Measurements from ENCODE around the gene RNU11. TPM values are rescaled to one million over a fixed set of nuclear protein-coding genes. Genes with fewer than 3 reads are reported as not detected.
A peak's percentile ranks its signal among the peaks of the same experiment; 100 is the strongest.
"Not testable (repeated sequence)": the region's sequence is repeated elsewhere in the genome, so short reads cannot be mapped to it uniquely, and the experiment has no call there.

Gene RNU11
- total RNA-seq = not detected
- long read RNA-seq = 0 reads

DNA sequence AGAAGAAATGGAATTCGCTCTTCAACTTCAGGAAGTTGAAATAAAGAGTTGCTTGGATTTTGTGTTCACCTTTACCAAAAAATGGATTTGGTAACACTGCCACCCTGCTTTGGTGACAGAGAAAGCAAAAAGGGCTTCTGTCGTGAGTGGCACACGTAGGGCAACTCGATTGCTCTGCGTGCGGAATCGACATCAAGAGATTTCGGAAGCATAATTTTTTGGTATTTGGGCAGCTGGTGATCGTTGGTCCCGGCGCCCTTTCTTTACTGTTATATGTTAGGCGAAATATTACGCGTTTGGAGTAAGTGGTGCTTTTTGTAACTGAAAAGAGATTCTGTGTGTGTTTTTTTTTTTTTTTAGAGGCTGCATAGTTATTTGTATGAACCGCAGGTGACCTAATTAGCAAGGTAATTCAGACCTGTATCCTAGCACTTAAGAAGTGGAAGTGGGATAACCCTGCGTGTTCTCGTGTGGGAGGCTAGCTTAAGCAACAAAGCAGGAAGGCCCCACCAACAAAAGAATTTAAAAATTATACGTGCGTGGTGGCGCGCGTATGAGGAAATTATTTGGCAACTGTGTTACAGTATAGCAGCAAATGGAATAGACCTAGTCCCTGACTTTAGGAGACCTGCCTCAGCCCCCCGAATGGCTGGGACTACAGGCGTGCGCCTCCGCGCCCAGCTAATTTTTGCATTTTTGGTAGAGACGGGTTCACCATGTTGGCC, at the start of gene RNU11:
Gene RNU11 (plus strand): TSS at position 127 of the 725 bp plus-strand sequence.
- DNase-seq (peak; percentile 88 to 90), ATAC-seq (peak; percentile 76)
- intact Hi-C loops (cut with DNase I, micrococcal nuclease) = no loop called here

DNA sequence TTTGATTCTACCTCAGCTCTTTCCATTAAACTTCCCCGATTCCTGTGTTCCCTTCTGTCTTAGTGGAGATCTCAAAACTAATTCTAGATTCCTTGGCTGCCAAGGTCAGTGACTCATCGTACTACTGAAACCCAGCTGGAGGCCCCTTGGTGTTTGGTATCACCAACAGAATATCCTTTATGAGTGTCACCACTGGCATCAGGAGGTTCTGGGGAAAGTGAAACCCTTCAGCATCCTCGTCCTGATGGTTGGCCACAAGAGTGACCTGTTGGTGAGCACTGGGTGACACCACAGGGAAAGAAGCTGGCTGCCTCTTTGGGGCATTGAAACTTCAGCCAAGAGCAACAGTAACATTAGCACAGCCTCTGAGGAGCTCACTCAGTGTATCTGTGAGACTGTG, 46.7 kb upstream of the RNU11 start:
- intact Hi-C loops (cut with DNase I, micrococcal nuclease) = loop anchor here (2.0 to 10.0 kb wide), 2 partner anchors 83 to 87 kb away; no protein-coding TSS in a partner anchor
- ATAC-seq = no peak
- DNase-seq = no peak

DNA sequence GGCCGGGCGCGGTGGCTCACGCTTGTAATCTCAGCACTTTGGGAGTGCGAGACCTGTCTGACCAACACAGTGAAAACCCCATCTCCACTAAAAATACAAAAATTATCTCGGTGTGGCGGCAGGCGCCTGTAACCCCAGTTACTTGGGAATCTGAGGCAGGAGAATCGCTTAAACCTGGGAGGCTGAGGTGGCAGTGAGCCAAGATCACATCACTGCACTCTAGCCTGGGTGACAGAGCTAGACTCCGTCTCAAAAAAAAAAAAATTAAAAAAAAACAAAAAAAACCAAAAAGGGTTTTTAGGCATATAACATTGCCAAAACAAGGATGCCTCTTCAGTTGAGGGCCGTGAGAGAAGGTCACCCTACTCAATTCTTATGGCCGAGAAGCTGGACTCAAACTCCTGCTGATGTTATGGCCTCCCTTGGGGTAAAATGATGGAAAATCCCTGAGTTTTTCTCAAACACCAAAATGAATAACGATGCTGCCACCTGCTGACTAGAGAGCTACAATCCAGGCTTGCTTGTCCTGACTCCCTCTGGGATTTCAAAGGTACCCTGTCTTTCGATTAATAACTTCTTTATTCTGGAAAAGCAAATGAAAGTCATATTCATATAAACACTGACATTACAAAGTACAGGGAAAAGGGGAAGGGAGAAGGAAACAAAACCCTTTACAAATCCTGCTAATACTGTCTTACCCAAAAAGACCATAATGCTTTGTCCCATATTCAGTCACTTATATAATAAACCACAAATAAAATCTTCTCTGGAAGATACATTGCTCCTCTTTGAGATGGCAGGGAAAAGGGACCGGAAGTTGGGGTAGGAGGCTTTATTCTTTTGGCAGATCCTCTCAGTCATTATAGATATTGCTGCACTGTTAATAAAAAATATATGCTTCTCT, 45.6 kb upstream of the RNU11 start:
- DNase-seq (peak; percentile 35 to 66), ATAC-seq (peak; percentile 76)
- intact Hi-C loops (cut with DNase I, micrococcal nuclease) = loop anchor here (2.0 to 10.0 kb wide), 2 partner anchors 84 to 88 kb away; no protein-coding TSS in a partner anchor

GRCh38 chr1:28604411-28604810, 44.0 kb upstream of the RNU11 start:
- no peak for ATAC-seq
- DNase-seq = no peak
- intact Hi-C loops (cut with DNase I, micrococcal nuclease) = loop anchor here in 1 of 2 donors (10.0 kb wide), 1 partner anchor 90 kb away; no protein-coding TSS in a partner anchor

DNA sequence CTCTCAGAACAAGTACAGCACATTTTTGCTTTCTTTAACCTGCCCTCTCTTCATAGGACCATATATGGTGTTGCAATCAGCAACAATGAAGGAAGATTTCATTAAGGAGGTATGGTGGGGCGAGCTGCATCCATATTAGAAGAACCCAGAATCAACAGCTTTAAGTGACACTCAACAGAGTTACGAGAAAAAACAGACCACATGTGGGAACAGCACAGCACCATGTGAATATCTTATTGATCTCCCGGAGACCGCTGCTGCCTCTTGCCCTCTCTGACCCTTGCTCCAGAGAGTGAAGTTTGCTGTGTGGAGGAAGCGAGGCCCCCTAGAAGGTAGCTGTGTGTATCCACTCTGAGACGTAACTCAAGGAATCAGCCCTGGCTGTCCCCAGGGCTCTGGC, 43.4 kb upstream of the RNU11 start:
- DNase-seq (no peak), ATAC-seq (no peak)
- intact Hi-C loops (cut with DNase I, micrococcal nuclease) = loop anchor here in 1 of 2 donors (10.0 kb wide), 1 partner anchor 90 kb away; no protein-coding TSS in a partner anchor

DNA sequence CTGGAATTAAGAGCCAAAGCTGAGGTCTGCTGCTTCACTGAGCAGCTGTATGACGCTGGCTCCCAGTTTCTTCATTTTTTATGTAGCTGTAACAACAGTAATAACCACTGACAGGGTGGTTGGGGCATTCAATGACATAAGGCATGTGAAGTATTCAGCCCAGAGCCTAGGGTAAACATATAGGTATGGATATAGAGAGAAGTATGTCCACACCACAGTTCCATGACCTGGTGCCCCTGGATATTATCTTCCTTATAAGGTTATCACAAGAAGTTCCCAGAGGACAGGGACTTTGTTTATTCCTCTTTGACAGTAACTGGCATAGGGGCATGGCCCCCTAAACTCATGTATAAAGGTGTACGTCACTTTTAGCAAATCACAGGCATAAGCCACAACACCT, 41.6 kb upstream of the RNU11 start:
- no peak for ATAC-seq

DNA sequence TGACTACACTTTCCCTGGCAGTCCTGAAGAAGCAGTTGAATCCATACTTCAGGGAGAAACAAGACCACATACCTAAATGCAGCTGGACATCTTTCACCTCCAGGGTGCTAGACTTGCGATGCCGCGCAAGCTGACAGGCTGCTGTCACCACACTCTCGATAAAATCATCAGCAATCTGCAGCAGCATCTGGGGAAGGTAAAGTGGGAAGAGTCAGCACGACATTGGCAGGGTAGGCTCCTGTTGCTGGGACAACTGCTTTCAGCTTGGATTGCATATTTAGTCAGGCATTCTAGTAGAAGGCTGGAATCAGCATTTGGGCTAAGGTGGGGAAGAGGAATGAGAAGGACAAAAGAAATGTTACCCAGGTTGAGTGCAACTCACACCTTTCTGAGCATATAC, 35.2 kb upstream of the RNU11 start:
- intact Hi-C loops (cut with DNase I, micrococcal nuclease) = no loop called here
- ATAC-seq (no peak), DNase-seq (no peak)

More for the DNA sequence above, 41.6 kb upstream of the RNU11 start:
- intact Hi-C loops (cut with DNase I, micrococcal nuclease) = loop anchor here in 1 of 2 donors (10.0 kb wide), 1 partner anchor 92 kb away; no protein-coding TSS in a partner anchor
- no peak for DNase-seq

- DNase-seq (no peak), ATAC-seq (no peak)
- intact Hi-C loops (cut with DNase I, micrococcal nuclease) = no loop called here
Observed at GRCh38 chr1:28631713-28632112, 16.7 kb upstream of the RNU11 start.

DNA sequence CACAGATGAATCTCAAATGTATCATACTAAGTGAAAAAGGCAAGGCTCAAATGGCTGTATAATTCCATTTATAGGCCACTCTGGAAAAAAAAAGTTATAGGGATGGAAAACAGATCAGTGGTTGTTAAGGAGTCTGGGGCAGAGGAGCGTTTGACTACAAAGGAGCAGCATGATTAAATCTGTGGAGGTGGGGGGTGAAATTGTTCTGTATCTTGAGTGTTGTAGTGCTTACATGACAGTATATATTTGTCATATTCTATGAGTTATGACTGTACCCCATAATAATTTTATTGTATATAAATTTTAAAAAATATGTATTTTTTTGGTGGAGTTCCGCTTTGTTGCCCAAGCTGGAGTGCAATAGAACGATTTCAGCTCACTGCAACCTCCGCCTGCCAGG, 15.8 kb upstream of the RNU11 start:
- no peak for ATAC-seq
- intact Hi-C loops (cut with DNase I, micrococcal nuclease) = no loop called here
- DNase-seq = no peak

GRCh38 chr1:28640766-28641165, 7.6 kb upstream of the RNU11 start:
- DNase-seq (no peak), ATAC-seq (no peak)
- intact Hi-C loops (cut with DNase I, micrococcal nuclease) = loop anchor here in 1 of 2 donors (5.0 kb wide), 1 partner anchor 97 kb away; the partner anchor contains the start of gene YTHDF2

- DNase-seq (no peak), ATAC-seq (peak; percentile 35)
- intact Hi-C loops (cut with DNase I, micrococcal nuclease) = loop anchor here in 1 of 2 donors (5.0 kb wide), 1 partner anchor 95 kb away; the partner anchor contains the start of gene YTHDF2
Observed at GRCh38 chr1:28642056-28642846, 6.1 kb upstream of the RNU11 start.

DNA sequence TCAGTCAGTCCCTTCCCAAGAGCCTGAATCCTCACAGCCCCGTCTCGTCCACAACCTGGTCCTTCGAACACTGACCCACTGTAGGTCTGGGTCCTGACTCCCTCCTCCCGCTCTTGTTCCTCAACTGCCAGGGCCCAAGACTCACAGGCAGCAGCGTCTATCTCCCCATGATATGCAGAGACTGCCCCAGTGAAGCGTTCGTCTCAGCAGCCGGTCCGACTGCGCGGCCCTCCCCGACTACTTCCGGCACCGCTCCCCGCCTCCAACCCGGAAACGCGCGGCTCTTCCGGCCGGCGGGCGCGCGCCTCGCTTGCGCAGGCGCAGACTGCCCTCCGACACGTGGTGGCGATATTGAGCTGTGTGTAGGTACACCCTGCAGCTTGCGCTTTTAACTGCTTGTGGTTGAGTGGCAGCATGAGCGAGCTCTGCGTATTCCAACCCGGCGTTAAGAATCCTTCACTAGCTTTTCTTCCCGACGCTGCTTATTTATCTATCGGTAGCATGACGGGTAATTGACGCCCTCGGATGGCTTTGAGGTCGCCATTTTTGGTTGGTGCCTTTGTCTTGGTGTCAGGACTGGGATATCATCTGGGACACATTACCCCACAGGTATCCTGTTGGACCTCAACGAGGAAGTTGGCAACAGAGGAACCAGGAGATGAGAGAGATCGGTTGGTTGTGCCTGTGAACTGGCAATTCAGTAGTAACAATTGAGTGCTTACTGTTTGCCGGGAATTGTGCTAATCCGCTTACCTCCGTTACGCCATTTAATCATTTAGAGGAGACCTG, 5.4 kb upstream of the RNU11 start, which contains the start of gene TAF12:
Gene TAF12 (minus strand): TSS at position 221 of the 789 bp plus-strand sequence. CDS start 20,986 bp downstream, outside the sequence.
- ATAC-seq = peak; percentile 84
- intact Hi-C loops (cut with DNase I, micrococcal nuclease) = loop anchor here in 1 of 2 donors (5.0 kb wide), 1 partner anchor 94 kb away; the partner anchor contains the start of gene YTHDF2
- peak; percentile 92 to 93 for DNase-seq

DNA sequence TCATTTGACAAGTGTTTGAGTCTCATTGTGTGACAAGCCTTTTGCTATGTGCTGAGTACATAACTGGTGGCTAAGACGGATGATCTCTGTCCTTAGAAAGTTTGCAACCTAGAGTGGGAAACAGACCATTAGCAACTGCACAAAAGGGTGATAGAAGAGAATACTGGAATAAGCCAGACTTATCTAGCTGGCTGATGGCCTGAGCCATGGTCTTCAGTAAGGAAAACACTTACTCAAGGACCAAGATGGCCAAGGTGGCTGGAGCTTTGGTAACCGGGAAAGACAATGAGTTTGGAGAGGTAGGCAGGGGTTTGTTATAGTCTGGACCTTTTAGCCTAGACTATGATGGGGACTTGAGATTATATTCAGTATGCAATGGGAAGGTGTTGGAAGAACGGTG, 3.9 kb upstream of the RNU11 start:
- intact Hi-C loops (cut with DNase I, micrococcal nuclease) = loop anchor here in 1 of 2 donors (5.0 kb wide), 1 partner anchor 93 kb away; the partner anchor contains the start of gene YTHDF2
- DNase-seq (no peak), ATAC-seq (no peak)

GRCh38 chr1:28645406-28645805, 3.0 kb upstream of the RNU11 start:
- DNase-seq; intact Hi-C loops (cut with DNase I, micrococcal nuclease); ATAC-seq: not testable (repeated sequence)

GRCh38 chr1:28646040-28646439, 2.4 kb upstream of the RNU11 start:
- no peak for ATAC-seq
- intact Hi-C loops (cut with DNase I, micrococcal nuclease) = no loop called here
- DNase-seq = no peak

DNA sequence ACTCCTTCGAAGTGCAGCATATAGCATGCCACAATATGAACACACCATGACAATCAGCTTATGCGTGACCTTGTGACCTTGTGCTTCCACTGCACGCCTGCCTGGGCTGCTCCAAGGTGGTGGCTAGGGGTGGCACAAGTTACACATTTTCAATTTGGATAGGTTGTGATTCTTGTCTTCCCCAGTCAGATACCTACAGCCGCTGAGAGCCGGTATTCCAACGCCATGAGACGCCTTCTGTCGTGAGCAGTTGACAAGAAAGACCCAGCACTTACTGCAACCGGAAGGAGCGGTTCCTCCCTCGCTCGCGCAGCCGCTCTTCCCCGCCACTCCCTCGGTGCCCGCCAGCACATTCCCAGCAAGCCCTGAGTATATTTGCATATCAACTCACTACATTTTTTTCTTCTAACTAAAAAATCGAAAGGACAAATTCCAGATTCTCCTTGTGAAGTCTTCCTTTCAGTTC, 359 bp upstream of the RNU11 start:
- ATAC-seq = peak; percentile 87
- DNase-seq = peak; percentile 90 to 95
- intact Hi-C loops (cut with DNase I, micrococcal nuclease) = no loop called here

GRCh38 chr1:28653063-28653462, 4.7 kb downstream of the RNU11 start:
- intact Hi-C loops (cut with DNase I, micrococcal nuclease); ATAC-seq: not testable (repeated sequence)

More at GRCh38 chr1:28653063-28653462, 4.7 kb downstream of the RNU11 start:
- not testable (repeated sequence) for DNase-seq
